OCI-LY7 (cell line): Measurements from ENCODE around the gene PRG3. TPM values are rescaled to one million over a fixed set of nuclear protein-coding genes. Genes with fewer than 3 reads are reported as not detected.
"Not testable (repeated sequence)": the region's sequence is repeated elsewhere in the genome, so short reads cannot be mapped to it uniquely, and the experiment has no call there.

ENCODE experiments used
- BruUV-seq: library from RNA; stranded (reverse); fragments of 400-500 nt; replicated peaks from 2 replicates; lab custom pipeline; 2021; lab: Mats Ljungman, UMichigan
- CTCF ChIA-PET: fragments of 300-600 bp; sonication (Branson Sonifier 250); formaldehyde crosslinking; loops from one replicate; lab custom pipeline; 2022; ENCODE audit warnings: antibody characterized with exemption; ENCODE audit not compliant: unreplicated experiment; lab: Charles Lee
- POLR2A ChIA-PET: fragments of 300-600 bp; sonication (Branson Sonifier 250); formaldehyde crosslinking; loops from one replicate; lab custom pipeline; 2022; ENCODE audit warnings: antibody characterized with exemption; lab: Charles Lee
- DNase-seq: peaks from one replicate; pipeline ENCODE4 v3.0.0-alpha.2; 2015; ENCODE audit warnings: low spot score
- H2AFZ ChIP-seq: fragments of 200-600 bp; sonication (generic), shearing (Covaris generic); 2 replicates; pipeline ENCODE4 v1.6.1; 2014; ENCODE audit warnings: mild to moderate bottlenecking, antibody characterized with exemption, low read length, moderate library complexity
- H3K27ac ChIP-seq: fragments of 200-600 bp; sonication (generic); 2 replicates; pipeline ENCODE4 v1.5.1; 2014; ENCODE audit warnings: mixed run types, low read depth, mild to moderate bottlenecking, moderate library complexity, low read length, inconsistent platforms; ENCODE audit not compliant: poor library complexity, severe bottlenecking
- H3K36me3 ChIP-seq: fragments of 200-600 bp; sonication (generic); 2 replicates; pipeline ENCODE4 v1.6.1; 2014; ENCODE audit warnings: mild to moderate bottlenecking, antibody characterized with exemption, low read length, moderate library complexity, mixed read lengths; ENCODE audit not compliant: insufficient read depth
- H3K4me1 ChIP-seq: fragments of 200-600 bp; sonication (generic); 2 replicates; pipeline ENCODE4 v1.5.1; 2014; ENCODE audit warnings: mild to moderate bottlenecking, low read length; ENCODE audit not compliant: insufficient read depth, poor library complexity, severe bottlenecking
- H3K4me2 ChIP-seq: fragments of 200-600 bp; sonication (generic); 2 replicates; pipeline ENCODE4 v1.6.1; 2014; ENCODE audit warnings: mild to moderate bottlenecking, low read length
- H3K4me3 ChIP-seq: fragments of 200-600 bp; sonication (generic); 2 replicates; pipeline ENCODE4 v1.5.1; 2014; ENCODE audit warnings: mild to moderate bottlenecking, low read depth, low read length; ENCODE audit not compliant: poor library complexity, severe bottlenecking
- H3K79me2 ChIP-seq: fragments of 200-600 bp; sonication (generic); 2 replicates; pipeline ENCODE4 v1.6.1; 2016; ENCODE audit warnings: low read depth, mild to moderate bottlenecking, low read length, moderate library complexity, mixed read lengths; ENCODE audit not compliant: insufficient read depth
- H3K9me2 ChIP-seq: fragments of 200-600 bp; sonication (generic); 2 replicates; pipeline ENCODE4 v1.6.1; 2016; ENCODE audit warnings: mild to moderate bottlenecking, low read length, mixed read lengths; ENCODE audit not compliant: insufficient read depth
- H3K9me3 ChIP-seq: fragments of 200-600 bp; sonication (generic); 2 replicates; pipeline ENCODE4 v1.6.1; 2014; ENCODE audit warnings: mild to moderate bottlenecking, mixed run types, low read length, mixed read lengths
- H4K20me1 ChIP-seq: fragments of 200-600 bp; sonication (generic); 2 replicates; pipeline ENCODE4 v1.6.1; 2014; ENCODE audit warnings: mild to moderate bottlenecking, antibody characterized with exemption, low read length, moderate library complexity, mixed read lengths; ENCODE audit not compliant: insufficient read depth
- EZH2phosphoT487 ChIP-seq: fragments of 200-600 bp; sonication (generic); IDR thresholded peaks from 2 replicates; pipeline ENCODE4 v1.6.1; 2018; ENCODE audit warnings: low read depth, borderline replicate concordance, mild to moderate bottlenecking, mixed run types, antibody characterized with exemption, low read length, moderate library complexity, mixed read lengths
- intact Hi-C: fragments of 100-400 bp; cut with micrococcal nuclease; formaldehyde crosslinking; loops from one replicate; pipeline ENCODE4 v1.10.0; 2022; ENCODE audit not compliant: unreplicated experiment
- total RNA-seq, 2 experiments: library from RNA; depleted of rRNA in 1 of 2; stranded (reverse); fragments of >200 nt in 1 of 2; shearing (Covaris generic) in 1 of 2; gene quantifications; 2 replicates each; pipeline ENCODE4 v1.2.3, GENCODE V29; 2014 to 2022
- TF ChIP-seq, protein P1 (sequence below): fragments of 200-600 bp; sonication (generic); conservative IDR thresholded peaks from 2 replicates; pipeline ENCODE4 v1.5.1; 2014; ENCODE audit warnings: mild to moderate bottlenecking, antibody characterized with exemption, low read length, moderate library complexity, mixed read lengths

Gene PRG3
- total RNA-seq, 2 experiments from 2014 or later = not detected

DNA sequence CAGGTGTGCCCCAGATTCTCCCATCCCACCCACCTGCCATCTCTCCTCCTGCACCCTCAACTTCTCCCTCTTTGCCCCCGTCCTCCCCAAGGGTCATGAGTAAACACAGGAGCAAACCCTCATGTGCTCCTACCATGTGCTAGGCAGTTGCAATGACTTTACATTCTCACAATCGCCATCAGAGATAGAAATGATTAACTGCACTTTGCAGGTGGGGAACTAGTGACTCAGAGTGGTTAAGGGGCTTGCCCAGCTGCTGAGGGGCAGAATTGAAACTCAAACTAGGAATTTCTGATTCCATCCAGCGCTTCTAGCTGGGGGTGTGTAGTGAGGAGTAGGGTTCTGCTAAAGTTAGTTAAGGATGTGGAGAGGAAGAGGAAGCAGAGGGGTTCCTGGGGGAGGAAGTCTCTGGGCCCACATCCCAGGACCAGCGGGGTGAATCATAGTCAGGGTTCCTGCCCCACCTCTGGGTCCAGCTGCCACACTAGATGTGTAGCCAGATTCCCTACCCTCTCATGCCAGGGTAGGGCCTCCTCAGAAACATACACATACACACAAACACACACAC, 25.5 kb upstream of the PRG3 start:
- Histone ChIP-seq H3K4me2 (no peak overlapping the region), H3K27ac (no peak overlapping the region), H4K20me1 (no peaks in the 10 kb centered on the region), H3K79me2 (no peaks in the 10 kb centered on the region), H3K4me3 (no peak overlapping the region), H2AFZ (no peak overlapping the region), H3K36me3 (peaks cover 56% of the 10 kb centered on the region), H3K9me2 (no peaks in the 10 kb centered on the region), H3K9me3 (no peaks in the 10 kb centered on the region), H3K4me1 (no peaks in the 10 kb centered on the region)
- BruUV-seq = no TSS peak
- CTCF ChIA-PET = interaction anchor here (0.6 kb wide), 1 partner anchor 1073 kb away, joined by 3 read pairs; no protein-coding TSS in a partner anchor
- intact Hi-C loops = no loop called here
- POLR2A ChIA-PET = no interaction called here
- no peak for DNase-seq
- TF ChIP-seq, protein P1, sequence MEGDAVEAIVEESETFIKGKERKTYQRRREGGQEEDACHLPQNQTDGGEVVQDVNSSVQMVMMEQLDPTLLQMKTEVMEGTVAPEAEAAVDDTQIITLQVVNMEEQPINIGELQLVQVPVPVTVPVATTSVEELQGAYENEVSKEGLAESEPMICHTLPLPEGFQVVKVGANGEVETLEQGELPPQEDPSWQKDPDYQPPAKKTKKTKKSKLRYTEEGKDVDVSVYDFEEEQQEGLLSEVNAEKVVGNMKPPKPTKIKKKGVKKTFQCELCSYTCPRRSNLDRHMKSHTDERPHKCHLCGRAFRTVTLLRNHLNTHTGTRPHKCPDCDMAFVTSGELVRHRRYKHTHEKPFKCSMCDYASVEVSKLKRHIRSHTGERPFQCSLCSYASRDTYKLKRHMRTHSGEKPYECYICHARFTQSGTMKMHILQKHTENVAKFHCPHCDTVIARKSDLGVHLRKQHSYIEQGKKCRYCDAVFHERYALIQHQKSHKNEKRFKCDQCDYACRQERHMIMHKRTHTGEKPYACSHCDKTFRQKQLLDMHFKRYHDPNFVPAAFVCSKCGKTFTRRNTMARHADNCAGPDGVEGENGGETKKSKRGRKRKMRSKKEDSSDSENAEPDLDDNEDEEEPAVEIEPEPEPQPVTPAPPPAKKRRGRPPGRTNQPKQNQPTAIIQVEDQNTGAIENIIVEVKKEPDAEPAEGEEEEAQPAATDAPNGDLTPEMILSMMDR = no peak
- TF ChIP-seq EZH2phosphoT487 = no peak

DNA sequence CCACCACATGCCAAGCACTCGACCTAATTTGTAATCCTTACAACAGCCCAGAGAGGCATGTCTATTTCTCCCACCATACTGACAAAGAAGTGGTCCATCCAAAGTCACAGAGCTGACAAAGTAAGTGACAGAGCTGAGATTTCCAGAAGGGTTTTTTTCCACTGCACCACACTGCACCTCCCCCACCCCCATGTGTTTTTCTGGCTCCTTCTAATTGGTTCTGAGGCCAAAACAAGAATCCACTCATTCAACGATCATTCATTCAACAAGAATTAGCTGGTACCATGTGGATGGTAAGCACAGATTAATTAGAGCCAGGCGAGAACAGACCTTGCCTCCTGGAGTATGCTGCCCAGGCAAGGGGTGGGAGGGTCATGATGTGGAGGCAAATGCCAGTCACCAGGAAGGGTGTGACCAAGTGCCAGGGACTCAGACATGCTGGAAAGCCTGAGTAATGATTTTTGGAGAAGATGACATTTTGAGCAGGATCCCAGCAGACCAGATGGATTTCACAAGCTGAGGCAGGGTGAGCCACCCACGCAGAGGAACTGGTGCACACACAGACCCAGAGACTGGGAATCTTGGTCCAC, 24.4 kb upstream of the PRG3 start:
- H3K4me1 ChIP-seq = no peaks in the 10 kb centered on the region
- DNase-seq = no peak
- no peak overlapping the region for H3K4me2 ChIP-seq
- intact Hi-C loops = no loop called here
- no peaks in the 10 kb centered on the region for H3K79me2 ChIP-seq
- no peak overlapping the region for H3K4me3 ChIP-seq
- no peaks in the 10 kb centered on the region for H4K20me1 ChIP-seq
- no peak overlapping the region for H3K27ac ChIP-seq
- CTCF ChIA-PET = no interaction called here
- no TSS peak for BruUV-seq
- POLR2A ChIA-PET = no interaction called here
- no peaks in the 10 kb centered on the region for H3K9me3 ChIP-seq
- no peaks in the 10 kb centered on the region for H3K9me2 ChIP-seq
- H2AFZ ChIP-seq = no peak overlapping the region
- TF ChIP-seq, protein P1 = no peak
- no peak for TF ChIP-seq EZH2phosphoT487
- peaks cover 47% of the 10 kb centered on the region for H3K36me3 ChIP-seq

DNA sequence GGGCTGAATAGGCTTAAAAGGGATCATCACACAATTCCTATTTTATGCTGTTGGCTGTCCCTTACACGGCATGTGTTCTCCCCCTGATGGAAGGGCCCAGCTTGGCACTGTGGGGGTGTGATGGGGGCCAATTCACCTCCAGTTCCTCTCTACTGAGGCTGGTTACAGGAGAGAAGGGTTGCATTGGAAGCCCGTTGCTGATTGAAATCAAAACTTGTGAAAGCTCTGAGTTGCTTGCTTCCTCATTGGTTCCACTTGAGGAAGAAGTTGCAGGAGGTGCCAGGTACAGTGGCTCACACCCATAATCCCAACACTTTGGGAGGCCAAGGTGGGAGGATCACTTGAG, 22.8 kb upstream of the PRG3 start:
- intact Hi-C loops = no loop called here
- BruUV-seq = no TSS peak
- Histone ChIP-seq H3K4me3 (no peak overlapping the region), H4K20me1 (no peaks in the 10 kb centered on the region), H3K79me2 (no peaks in the 10 kb centered on the region), H3K27ac (no peak overlapping the region), H2AFZ (no peak overlapping the region), H3K4me2 (no peak overlapping the region), H3K4me1 (no peaks in the 10 kb centered on the region), H3K36me3 (peaks cover 32% of the 10 kb centered on the region), H3K9me2 (no peaks in the 10 kb centered on the region), H3K9me3 (no peaks in the 10 kb centered on the region)
- no peak for TF ChIP-seq EZH2phosphoT487
- TF ChIP-seq, protein P1 = no peak
- ChIA-PET CTCF (no interaction called here), POLR2A (no interaction called here)
- DNase-seq = no peak

DNA sequence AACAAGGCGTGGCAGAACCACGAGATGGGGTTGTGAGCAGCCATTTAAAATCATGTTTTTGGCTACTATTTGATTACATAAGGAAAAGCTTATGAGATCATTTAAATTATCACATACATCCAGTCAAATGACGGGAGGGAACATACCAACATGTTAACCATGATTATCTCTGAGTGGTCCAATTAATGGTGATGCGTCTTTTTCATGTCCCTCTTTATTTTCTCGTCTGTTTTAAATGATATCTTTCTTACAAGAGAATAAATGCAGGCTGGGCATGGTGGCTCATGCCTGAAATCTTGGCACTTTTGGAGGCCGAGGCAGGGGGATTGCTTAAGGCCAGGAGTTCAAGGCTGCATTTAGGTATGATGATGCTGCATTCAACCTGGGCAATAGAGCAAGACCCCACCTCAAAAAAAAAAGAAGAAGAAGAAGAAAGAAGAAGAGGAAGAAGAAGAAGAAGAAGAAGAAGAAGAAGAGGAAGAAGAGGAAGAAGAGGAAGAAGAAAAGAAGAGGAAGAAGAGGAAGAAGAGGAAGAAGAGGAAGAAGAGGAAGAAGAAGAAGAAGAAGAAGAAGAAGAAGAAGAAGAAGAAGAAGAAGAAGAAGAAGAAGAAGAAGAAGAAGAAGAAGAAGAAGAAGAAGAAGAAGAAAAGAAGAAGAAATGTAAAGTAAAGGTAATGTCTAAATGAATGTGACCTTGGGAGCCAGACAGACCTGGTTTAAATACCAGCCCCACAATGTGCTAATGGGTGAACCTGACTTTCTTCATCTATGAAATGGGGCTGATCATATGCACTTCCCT, 22.3 kb upstream of the PRG3 start:
- not testable (repeated sequence) for H3K9me3 ChIP-seq, H3K4me1 ChIP-seq

More for the DNA sequence above, 22.3 kb upstream of the PRG3 start:
- H3K9me2 ChIP-seq, CTCF ChIA-PET, H3K4me3 ChIP-seq, H3K4me2 ChIP-seq, H3K27ac ChIP-seq, H3K79me2 ChIP-seq, DNase-seq, intact Hi-C loops, POLR2A ChIA-PET, H4K20me1 ChIP-seq, H2AFZ ChIP-seq, BruUV-seq: not testable (repeated sequence)
- H3K36me3 ChIP-seq = peaks cover 26% of the 10 kb centered on the region
